HG02943 (cell line): ENCODE measurements around the gene GALNT9.
"Not testable (repeated sequence)": the region's sequence is repeated elsewhere in the genome, so short reads cannot be mapped to it uniquely, and the experiment has no call there.

ENCODE experiments used
- ATAC-seq: cut with Tn5 transposase; IDR thresholded peaks from one replicate; pipeline ENCODE4 v1.9.1; 2021; ENCODE audit warnings: mild to moderate bottlenecking, low read depth, moderate library complexity; ENCODE audit not compliant: unreplicated experiment

GALNT9 gene

GRCh38 chr12:132296063-132296462 is 33.3 kb downstream of the GALNT9 start:
- ATAC-seq: no peak

GRCh38 chr12:132295561-132295960 is 33.8 kb downstream of the GALNT9 start:
- not testable (repeated sequence) for ATAC-seq

GRCh38 chr12:132295101-132295526 is 34.3 kb downstream of the GALNT9 start:
- ATAC-seq: no peak

GRCh38 chr12:132294121-132295034 is 35.0 kb downstream of the GALNT9 start:
- ATAC-seq: no peak

- no peak for ATAC-seq
Measured at GRCh38 chr12:132292328-132293319, 36.8 kb downstream of the GALNT9 start.

DNA sequence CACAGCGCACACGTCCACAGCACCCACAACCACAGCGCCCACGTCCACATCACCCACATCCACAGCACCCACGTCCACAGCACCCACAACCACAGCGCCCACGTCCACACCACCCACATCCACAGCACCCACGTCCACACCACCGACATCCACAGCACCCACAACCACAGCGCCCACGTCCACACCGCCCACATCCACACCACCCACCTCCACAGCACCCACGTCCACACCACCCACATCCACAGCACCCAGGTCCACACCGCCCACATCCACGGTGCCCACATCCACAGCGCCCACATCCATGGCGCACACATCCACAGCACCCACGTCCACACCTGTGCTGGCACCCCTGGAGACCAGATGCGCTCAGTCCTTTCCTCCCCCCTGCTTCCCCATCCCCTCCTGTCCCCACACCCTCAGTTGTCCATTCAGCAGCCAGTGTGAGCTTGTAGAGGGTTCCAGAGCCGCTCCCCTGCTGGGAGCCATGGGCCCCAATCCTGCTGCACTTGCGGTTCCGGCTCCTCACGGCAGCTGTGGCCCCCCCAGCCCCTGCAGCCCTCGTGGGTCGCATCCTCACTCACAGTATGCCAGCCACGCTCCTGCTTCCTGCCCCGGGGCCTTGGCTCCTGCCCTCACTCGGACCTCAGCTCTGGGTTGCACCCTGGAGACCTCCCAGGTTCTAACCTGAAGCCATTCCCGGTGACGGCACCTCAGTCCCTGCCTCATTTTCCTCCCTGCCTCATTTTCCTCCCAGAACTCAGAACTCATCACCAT is 37.8 kb downstream of the GALNT9 start:
- no peak for ATAC-seq

DNA sequence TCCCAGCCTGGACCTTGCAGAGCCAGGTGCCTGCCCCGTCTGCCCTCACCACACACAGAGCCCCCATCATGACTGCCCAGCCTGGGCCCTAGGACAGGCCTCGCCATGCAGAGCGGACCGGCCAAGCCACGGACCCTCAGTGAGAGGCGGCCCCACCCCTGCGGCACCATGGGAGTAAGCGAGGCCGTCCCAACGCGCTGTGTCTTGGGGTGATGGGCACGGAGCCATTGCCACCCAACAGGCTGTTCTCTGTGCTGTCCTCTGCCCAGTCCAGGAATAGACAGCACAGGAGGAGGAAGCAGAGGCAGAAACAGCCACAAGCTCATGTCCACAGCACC is 39.2 kb downstream of the GALNT9 start:
- no peak for ATAC-seq

- no peak for ATAC-seq
Measured at GRCh38 chr12:132289356-132290202, 39.8 kb downstream of the GALNT9 start.

- ATAC-seq: no peak
Measured at GRCh38 chr12:132288516-132289215, 40.7 kb downstream of the GALNT9 start.

GRCh38 chr12:132287391-132288238 is 41.8 kb downstream of the GALNT9 start:
- ATAC-seq: no peak

DNA sequence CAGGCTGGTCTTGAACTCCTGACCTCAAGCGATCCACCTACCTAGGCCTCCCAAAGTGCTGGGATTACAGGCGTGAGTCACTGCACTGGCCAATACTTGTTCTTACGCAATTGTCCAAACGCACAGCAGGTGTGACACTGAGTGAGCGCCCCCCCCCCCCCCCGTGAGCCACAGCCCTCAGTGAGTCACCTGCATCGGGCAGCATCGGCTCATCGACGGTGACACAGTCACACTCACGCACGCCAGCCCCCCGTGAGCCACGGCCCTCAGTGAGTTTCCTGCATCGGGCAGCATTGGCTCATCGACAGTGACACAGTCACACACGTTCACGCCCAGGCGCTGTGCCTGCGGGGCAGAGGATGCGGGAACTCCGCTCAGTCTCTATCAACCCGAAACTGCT is 42.5 kb downstream of the GALNT9 start:
- ATAC-seq: no peak

- ATAC-seq: no peak
Measured at GRCh38 chr12:132285991-132286681, 43.3 kb downstream of the GALNT9 start.

DNA sequence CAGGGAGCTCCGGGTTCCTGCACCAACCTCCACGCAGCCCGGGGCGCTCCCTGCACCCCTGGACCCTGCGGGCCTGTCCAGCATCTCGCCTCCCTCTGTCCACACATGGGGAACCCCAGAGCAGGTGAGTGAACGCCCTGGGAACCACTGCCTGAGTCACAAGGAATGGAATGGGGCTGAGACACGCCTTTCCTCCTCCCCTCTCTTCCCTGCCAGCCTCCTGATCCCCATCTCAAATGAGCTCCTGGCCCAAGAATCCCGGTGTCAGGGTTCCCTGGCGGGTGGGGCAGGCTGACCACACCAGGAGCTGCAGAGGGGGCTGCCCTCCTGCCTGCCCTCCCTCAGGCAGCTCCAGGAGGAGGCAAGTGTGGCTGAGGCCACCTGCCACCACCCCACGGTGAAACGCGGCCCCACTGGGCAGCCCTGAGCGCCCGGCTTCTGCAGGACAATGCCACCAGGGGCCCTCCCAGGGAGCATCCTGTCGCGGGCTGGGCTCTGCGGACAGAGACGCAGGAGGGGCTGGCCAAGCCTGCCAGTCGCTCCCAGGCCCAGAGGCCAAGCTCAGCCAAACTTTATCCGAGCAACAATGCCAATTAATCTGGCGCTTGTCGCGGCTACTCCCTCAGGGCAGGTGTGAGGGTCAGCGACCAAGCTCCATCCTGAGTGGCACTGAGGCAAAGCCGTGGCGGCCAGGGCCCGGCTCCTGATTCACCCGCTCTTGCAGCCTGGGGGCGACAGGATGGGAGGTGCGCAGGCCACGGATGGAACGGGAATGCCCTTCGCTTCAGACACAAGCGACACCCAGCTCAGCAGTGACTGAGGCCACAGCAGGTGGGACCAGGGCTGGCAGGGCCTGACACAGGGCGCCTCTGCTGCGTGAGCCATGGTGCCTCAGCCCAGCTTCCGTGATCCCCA is 44.3 kb downstream of the GALNT9 start:
- ATAC-seq: no peak

GRCh38 chr12:132284071-132284826 is 45.1 kb downstream of the GALNT9 start:
- no peak for ATAC-seq

- ATAC-seq: no peak
Measured at GRCh38 chr12:132282950-132283771, 46.2 kb downstream of the GALNT9 start.
